Fibroblast of skin of left quadriceps (primary cell): ENCODE data around the gene NAT10.

Experiments
- DNase-seq, 2 experiments: peaks; one replicate each; pipeline ENCODE4 v3.0.0-alpha.2; 2013; ENCODE audit warnings: low read depth in 2 of 2

Gene NAT10

GRCh38 chr11:34188181-34188580 lies 82.8 kb downstream of the NAT10 start:
- no peak for DNase-seq

DNA sequence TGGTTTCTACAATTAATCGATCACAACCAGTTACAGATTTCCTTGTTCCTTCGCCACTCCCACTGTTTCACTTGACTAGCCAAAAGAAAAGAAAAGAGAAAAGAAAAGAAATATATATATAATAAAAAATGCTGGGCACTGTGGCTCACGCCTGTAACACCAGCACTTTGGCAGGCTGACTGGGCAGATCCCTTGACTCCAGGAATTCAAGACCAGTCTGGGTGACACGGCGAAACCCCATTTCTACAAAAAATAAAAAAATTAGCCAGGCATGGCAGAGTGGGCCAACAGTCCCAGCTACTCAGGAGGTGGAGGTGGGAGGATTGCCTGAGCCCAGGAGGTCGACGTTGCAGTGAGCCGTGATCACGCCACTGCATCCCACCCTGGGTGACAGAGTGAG lies 83.8 kb downstream of the NAT10 start:
- DNase-seq, result no peak

DNA sequence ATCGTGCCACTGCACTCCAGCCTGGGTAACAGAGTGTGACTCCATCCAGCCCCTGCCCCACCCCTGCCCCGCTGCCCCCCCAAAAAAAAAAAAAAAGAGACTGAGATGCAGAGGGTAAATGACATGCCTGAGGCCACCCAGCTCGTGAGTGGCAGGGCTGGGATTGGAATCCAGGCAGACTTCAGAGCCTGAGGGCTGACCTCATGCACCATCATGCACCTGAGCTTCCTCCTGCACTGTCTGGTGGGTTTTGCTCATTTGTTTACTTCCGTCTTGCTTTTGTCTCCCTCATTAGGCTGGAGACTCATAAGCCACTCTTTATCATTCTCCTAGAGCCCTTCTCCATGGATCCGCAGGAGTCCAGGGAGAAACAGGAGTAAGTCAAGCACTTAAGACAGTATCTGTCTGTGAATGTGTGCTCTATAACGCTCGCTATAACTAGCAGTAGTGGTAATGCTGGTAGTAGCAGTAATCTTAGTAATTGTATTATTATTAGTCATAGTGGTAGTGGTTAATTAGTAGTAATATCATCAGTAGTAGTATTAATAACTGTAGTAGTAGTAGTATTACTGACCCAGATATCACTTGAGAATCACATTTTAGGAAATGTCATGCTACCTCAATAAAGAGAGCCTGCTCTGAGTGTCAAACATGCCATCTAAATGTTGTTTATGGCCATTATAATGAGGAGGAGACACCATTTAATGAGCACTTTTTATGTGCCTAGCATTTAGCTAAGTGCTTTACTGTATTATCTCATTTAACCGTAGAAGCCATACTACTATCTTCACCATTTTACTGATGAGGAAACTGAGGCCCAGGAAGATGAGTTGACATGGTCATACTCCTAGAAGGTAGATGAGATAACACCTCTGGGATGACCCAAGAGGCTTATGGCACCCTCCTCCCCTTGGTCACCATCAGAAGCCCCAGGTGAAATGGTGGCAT lies 85.0 kb downstream of the NAT10 start:
- DNase-seq, result no peak

DNA sequence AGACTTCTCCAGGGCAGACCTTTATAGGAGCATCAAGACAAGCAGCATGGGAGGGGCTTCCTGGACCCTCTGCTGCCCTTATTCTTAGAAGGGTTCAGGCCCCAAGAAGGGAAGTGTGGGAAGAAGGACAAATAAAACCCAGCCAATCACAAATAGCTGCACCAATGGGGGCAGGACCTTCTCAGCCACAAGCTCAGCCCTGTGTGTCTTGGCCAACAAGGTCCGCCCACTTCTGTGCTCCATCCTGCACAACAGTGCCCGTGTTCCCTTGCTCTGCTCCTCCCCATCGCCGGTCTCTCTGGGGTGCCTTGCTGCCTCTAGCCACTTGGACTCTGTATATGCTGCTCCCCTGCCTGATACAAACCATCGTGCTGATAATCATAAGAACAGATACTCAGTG lies 86.1 kb downstream of the NAT10 start:
- no peak for DNase-seq

DNA sequence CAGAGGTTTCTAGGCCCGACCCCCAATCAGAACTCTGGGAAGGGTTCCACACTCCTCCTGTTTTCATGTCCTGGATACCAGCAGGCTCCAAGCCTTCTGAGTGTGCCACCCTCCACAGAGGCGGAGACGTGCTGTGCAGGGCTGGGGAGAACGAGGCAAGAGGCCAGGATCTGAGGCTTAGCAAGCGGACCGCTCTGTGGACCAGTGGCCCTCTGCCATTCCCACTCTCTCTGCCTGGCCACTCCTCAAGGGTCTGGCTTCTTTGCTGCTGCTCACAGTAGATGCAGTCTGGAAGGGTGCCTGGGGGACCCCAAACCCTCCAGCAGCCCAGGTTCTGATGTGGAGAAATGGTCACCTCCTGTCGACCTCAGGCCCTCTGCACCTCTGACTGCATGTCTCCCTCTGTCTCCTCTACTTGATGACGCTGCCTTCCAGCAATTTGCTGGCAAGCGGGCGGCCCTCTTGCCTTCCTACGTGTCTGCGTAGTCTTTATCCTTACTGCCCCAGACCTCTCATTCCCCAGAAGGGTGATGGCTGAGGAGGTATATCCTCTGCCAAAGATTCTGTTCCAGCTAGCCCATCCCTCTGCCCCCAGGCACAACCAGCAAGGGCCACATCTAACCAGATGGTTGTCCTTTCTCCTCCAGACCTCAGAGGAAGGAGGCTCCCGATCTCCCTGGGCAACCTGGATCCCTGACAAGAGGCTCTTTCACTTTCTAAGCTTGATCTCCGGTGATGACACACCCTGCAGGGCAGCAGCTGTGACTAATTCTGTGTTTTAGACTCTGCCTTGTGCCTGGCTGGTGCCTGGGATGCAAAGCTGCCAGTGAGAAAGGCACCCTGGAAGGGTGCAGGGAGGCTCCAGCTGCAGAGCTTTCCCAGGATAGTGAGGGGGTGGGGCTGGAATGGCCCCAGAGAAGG lies 87.3 kb downstream of the NAT10 start:
- peak; percentile 72 for DNase-seq

DNA sequence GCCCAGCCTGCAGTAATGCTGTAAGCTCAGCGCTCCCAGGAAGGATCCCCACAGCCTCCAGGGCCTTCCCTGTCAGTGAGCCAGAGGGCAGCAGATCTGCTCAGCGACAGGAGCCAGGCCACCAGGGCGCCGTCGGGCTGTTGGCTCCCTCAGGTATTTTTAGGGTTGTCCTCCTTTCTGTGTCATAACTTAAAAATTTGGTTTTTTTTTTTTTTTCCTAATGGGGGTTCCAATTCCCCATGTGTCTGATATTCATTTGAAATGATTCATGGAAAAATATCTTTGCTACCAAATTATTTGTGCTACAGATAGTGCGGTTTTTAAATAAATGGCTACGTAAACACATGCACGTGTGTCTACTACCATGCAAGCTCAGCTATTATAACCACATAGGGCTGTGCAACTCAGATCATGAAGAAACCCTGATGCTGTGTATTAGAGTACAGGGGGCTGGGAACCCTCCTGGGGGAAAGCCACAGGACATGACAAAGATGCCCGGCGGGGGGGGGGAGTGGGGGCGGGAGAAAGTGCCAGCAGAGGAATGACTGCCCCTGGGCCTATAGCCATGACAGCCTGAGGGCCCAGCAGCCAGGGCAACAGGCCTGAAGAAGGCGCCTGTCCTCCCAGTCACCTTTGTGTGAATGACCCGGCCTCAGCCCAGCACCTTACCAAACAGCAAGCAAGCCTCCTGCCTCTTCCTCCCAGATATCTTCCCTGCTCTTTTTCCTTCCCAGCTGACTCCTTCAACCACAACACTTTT lies 89.3 kb downstream of the NAT10 start:
- no peak for DNase-seq
